Mesenchymal stem cell (in vitro differentiated cells and primary cell): ENCODE measurements around the gene TAF4.
A peak's percentile ranks its signal among the peaks of the same experiment; 100 is the strongest.

ENCODE experiments used
- DNase-seq: peaks from one replicate; pipeline ENCODE4 v3.0.0-alpha.2; 2013
- H2AFZ ChIP-seq: one replicate; pipeline ENCODE4 v1.6.1; 2013; ENCODE audit warnings: low read depth, mild to moderate bottlenecking, control low read depth, inconsistent platforms, low read length, moderate library complexity
- H2AK5ac ChIP-seq: 2 replicates; pipeline ENCODE4 v1.6.1; 2013; ENCODE audit warnings: low read length, moderate library complexity, mild to moderate bottlenecking, inconsistent platforms; ENCODE audit not compliant: severe bottlenecking
- H2BK120ac ChIP-seq: one replicate; pipeline ENCODE4 v1.6.1; 2013; ENCODE audit warnings: low read depth, mild to moderate bottlenecking, inconsistent platforms, low read length, moderate library complexity
- H2BK12ac ChIP-seq, 2 experiments: one replicate each; pipeline ENCODE4 v1.6.1; 2013; ENCODE audit warnings: inconsistent platforms in 2 of 2, low read length in 2 of 2, mild to moderate bottlenecking in 2 of 2, moderate library complexity in 2 of 2, control low read depth in 1 of 2
- H2BK15ac ChIP-seq: one replicate; pipeline ENCODE4 v1.6.1; 2013; ENCODE audit warnings: mild to moderate bottlenecking, low read depth, inconsistent platforms; ENCODE audit not compliant: poor library complexity, severe bottlenecking
- H2BK5ac ChIP-seq: 2 replicates; pipeline ENCODE4 v1.6.1; 2013; ENCODE audit warnings: low read depth, mild to moderate bottlenecking, low read length, control low read depth, inconsistent platforms; ENCODE audit not compliant: poor library complexity, severe bottlenecking
- H3K14ac ChIP-seq, 2 experiments: one replicate each; pipeline ENCODE4 v1.6.1; 2013; ENCODE audit warnings: inconsistent platforms in 2 of 2, low read length in 2 of 2, control low read depth in 1 of 2, mild to moderate bottlenecking in 1 of 2, moderate library complexity in 1 of 2
- H3K18ac ChIP-seq, 2 experiments: one replicate each; pipeline ENCODE4 v1.6.1; 2013; ENCODE audit warnings: inconsistent platforms in 2 of 2, low read length in 2 of 2, control low read depth in 1 of 2, low read depth in 1 of 2, mild to moderate bottlenecking in 1 of 2
- H3K23ac ChIP-seq, 2 experiments: one replicate each; pipeline ENCODE4 v1.6.1; 2013; ENCODE audit warnings: inconsistent platforms in 2 of 2, low read length in 2 of 2, mild to moderate bottlenecking in 2 of 2, moderate library complexity in 2 of 2, control low read depth in 1 of 2
- H3K27ac ChIP-seq: 2 replicates; pipeline ENCODE4 v1.5.1; 2013; ENCODE audit warnings: mild to moderate bottlenecking, moderate library complexity, low read length, control low read depth, inconsistent platforms; ENCODE audit not compliant: poor library complexity, severe bottlenecking
- H3K27me3 ChIP-seq, 2 experiments: 2 replicates each; pipeline versions ENCODE4 v1.6.1 to v1.7.0; 2013; ENCODE audit warnings: low read length in 2 of 2, mild to moderate bottlenecking in 2 of 2, moderate library complexity in 2 of 2, control low read depth in 1 of 2, inconsistent platforms in 1 of 2; ENCODE audit not compliant: control insufficient read depth in 1 of 2, insufficient read depth in 1 of 2
- H3K36me3 ChIP-seq, 2 experiments: 2 replicates each; pipeline versions ENCODE4 v1.6.1 to v1.7.0; 2013; ENCODE audit warnings: low read length in 2 of 2, control low read depth in 1 of 2, inconsistent platforms in 1 of 2, low read depth in 1 of 2, mild to moderate bottlenecking in 1 of 2; ENCODE audit not compliant: insufficient read depth in 2 of 2, control insufficient read depth in 1 of 2
- H3K4ac ChIP-seq, 2 experiments: one replicate each; pipeline ENCODE4 v1.6.1; 2013; ENCODE audit warnings: inconsistent platforms in 2 of 2, low read length in 2 of 2, mild to moderate bottlenecking in 2 of 2, moderate library complexity in 2 of 2, control low read depth in 1 of 2, low read depth in 1 of 2
- H3K4me1 ChIP-seq: 2 replicates; pipeline ENCODE4 v1.6.1; 2013; ENCODE audit warnings: low read depth, low read length, control low read depth; ENCODE audit not compliant: control insufficient read depth, insufficient read depth
- H3K4me2 ChIP-seq: 2 replicates; pipeline ENCODE4 v1.6.1; 2013; ENCODE audit warnings: low read length, mild to moderate bottlenecking, inconsistent platforms; ENCODE audit not compliant: poor library complexity, severe bottlenecking
- H3K4me3 ChIP-seq, 2 experiments: 2 replicates each; pipeline versions ENCODE4 v1.5.1 to v1.7.0; 2013; ENCODE audit warnings: low read length in 2 of 2, mild to moderate bottlenecking in 2 of 2, control low read depth in 1 of 2, low read depth in 1 of 2; ENCODE audit not compliant: insufficient read depth in 1 of 2
- H3K79me1 ChIP-seq: replicated peaks from 2 replicates; pipeline ENCODE4 v1.6.1; 2013; ENCODE audit warnings: mild to moderate bottlenecking, control low read depth, low read length, inconsistent platforms; ENCODE audit not compliant: poor library complexity, severe bottlenecking
- H3K9ac ChIP-seq: 2 replicates; pipeline ENCODE4 v1.7.0; 2013; ENCODE audit warnings: mild to moderate bottlenecking, low read length, moderate library complexity
- H3K9me3 ChIP-seq: 2 replicates; pipeline ENCODE4 v1.7.0; 2013; ENCODE audit warnings: mild to moderate bottlenecking, low read length; ENCODE audit not compliant: control insufficient read depth
- H4K8ac ChIP-seq: one replicate; pipeline ENCODE4 v1.6.1; 2013; ENCODE audit warnings: inconsistent platforms, mild to moderate bottlenecking, low read length, moderate library complexity
- H4K91ac ChIP-seq: one replicate; pipeline ENCODE4 v1.6.1; 2013; ENCODE audit warnings: mild to moderate bottlenecking, low read length, inconsistent platforms
- WGBS: methylation state at CpG from one replicate; pipeline ENCODE4 v1.1.7; 2013; ENCODE audit warnings: mixed read lengths; 5-methylcytosine and 5-hydroxymethylcytosine counted together

Gene TAF4

DNA sequence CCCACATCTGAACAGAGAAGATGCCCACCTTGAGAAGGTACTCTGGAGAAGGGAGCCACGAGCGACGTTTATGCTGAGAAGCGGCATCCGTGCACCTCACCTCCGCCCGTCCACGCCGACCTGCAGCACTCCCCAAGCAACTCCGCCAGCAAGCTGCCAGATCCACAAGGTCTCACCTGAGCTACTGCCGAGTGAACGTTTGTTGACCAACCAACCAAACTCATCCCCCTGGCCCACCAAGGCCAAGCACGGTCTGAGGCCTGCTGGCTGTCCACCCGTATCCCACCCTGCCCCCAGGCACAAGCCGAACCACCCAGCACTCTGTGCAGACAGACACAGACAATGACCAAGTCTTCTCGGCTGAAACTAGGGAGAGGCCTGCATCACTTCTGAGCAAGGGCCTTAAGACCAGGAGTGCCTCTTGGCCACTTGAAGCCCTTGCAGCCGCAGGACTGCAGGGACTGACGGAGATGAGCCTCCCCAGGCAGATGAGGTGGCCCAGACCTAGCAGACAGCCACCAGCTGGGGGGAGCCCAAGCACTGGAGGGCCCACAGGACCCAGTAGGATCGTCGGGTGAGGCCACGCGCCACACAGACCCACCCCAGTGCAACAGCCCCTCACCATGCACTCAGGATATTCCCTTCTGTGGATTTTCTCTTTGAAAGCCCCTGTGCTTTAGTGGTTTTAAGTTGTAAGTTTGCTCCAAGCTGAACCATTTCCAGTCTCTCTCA is 12.1 kb downstream of the TAF4 start:
- no peak overlapping the region for H2BK120ac ChIP-seq
- H2AK5ac ChIP-seq = no peak overlapping the region
- H3K27ac ChIP-seq = no peak overlapping the region
- peaks cover 70% of the 10 kb centered on the region for H3K79me1 ChIP-seq
- H3K36me3 ChIP-seq = peaks cover 0 to 59% of the 10 kb centered on the region in 2 experiments
- H2BK15ac ChIP-seq = no peak overlapping the region
- H3K4ac ChIP-seq = no peak overlapping the region
- WGBS = 96% methylated on average over 22 of the region's 22 CpGs
- no peak for DNase-seq
- no peaks in the 10 kb centered on the region for H3K9me3 ChIP-seq
- no peak overlapping the region for H2BK12ac ChIP-seq
- H3K9ac ChIP-seq = no peak overlapping the region
- H3K4me3 ChIP-seq = no peak overlapping the region
- H3K23ac ChIP-seq = peak overlapping the region in 1 of 2 experiments; percentile 46
- no peak overlapping the region for H3K14ac ChIP-seq
- H4K8ac ChIP-seq = no peak overlapping the region
- no peak overlapping the region for H3K4me2 ChIP-seq
- peaks cover 4% of the 10 kb centered on the region for H3K4me1 ChIP-seq
- no peak overlapping the region for H4K91ac ChIP-seq
- H3K27me3 ChIP-seq = no peaks in the 10 kb centered on the region
- H2BK5ac ChIP-seq = no peak overlapping the region
- no peak overlapping the region for H3K18ac ChIP-seq
- H2AFZ ChIP-seq = no peak overlapping the region

- Histone ChIP-seq H2BK15ac (no peak overlapping the region), H3K79me1 (peaks cover 76% of the 10 kb centered on the region), H2BK120ac (no peak overlapping the region), H4K91ac (no peak overlapping the region), H3K9me3 (no peaks in the 10 kb centered on the region), H4K8ac (no peak overlapping the region), H3K4me1 (peaks cover 6% of the 10 kb centered on the region), H3K27ac (no peak overlapping the region), H3K23ac (no peak overlapping the region), H3K4me2 (no peak overlapping the region), H2AK5ac (no peak overlapping the region), H3K14ac (no peak overlapping the region), H2BK5ac (no peak overlapping the region), H3K36me3 (peaks cover 0 to 62% of the 10 kb centered on the region in 2 experiments), H3K4ac (no peak overlapping the region), H2BK12ac (no peak overlapping the region), H3K18ac (no peak overlapping the region), H3K27me3 (no peaks in the 10 kb centered on the region), H3K4me3 (no peak overlapping the region), H3K9ac (no peak overlapping the region), H2AFZ (no peak overlapping the region)
- no peak for DNase-seq
- 95% methylated on average over 26 of the region's 26 CpGs for WGBS
Measured at GRCh38 chr20:62052842-62053464, 12.7 kb downstream of the TAF4 start.

DNA sequence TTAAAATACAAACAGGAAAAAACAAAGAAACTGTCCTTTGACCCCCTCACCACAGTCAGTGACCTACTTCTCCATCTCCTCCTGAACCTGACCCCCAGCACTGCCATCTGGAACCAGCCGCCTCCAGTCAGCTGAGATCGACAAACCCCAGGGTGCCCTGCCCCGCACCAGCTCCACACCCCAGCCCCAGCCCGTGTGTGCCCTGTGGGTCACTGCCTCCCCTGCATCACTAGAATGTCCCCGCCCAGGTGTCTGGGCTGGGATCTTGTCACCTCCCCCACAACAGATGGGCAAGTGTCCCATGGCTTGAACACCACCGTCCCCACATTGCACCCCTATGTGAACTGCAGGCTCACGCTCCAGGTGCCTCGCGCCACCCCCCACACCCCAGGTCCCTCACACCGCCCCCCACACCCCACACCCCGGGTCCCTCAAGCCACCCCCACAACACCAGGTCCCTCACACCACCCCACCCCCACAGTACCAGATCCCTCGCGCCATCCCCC is 13.3 kb downstream of the TAF4 start:
- no peak overlapping the region for H3K14ac ChIP-seq
- H2AK5ac ChIP-seq = no peak overlapping the region
- H3K18ac ChIP-seq = no peak overlapping the region
- H3K4me1 ChIP-seq = peaks cover 6% of the 10 kb centered on the region
- H3K27me3 ChIP-seq = no peaks in the 10 kb centered on the region
- H3K36me3 ChIP-seq = peaks cover 0 to 65% of the 10 kb centered on the region in 2 experiments
- no peak overlapping the region for H3K4me2 ChIP-seq
- no peaks in the 10 kb centered on the region for H3K9me3 ChIP-seq
- H2BK12ac ChIP-seq = no peak overlapping the region
- H3K23ac ChIP-seq = no peak overlapping the region
- H3K79me1 ChIP-seq = peaks cover 81% of the 10 kb centered on the region
- WGBS = 95% methylated on average over 13 of the region's 13 CpGs
- H2BK120ac ChIP-seq = no peak overlapping the region
- DNase-seq = no peak
- no peak overlapping the region for H3K4me3 ChIP-seq
- H2BK5ac ChIP-seq = no peak overlapping the region
- no peak overlapping the region for H3K9ac ChIP-seq
- no peak overlapping the region for H2BK15ac ChIP-seq
- H3K4ac ChIP-seq = no peak overlapping the region
- no peak overlapping the region for H4K91ac ChIP-seq
- H3K27ac ChIP-seq = no peak overlapping the region
- H2AFZ ChIP-seq = no peak overlapping the region
- H4K8ac ChIP-seq = no peak overlapping the region

- Histone ChIP-seq H3K4ac (no peak overlapping the region), H3K18ac (no peak overlapping the region), H3K4me1 (peaks cover 6% of the 10 kb centered on the region), H4K91ac (no peak overlapping the region), H2AFZ (no peak overlapping the region), H3K9ac (no peak overlapping the region), H2AK5ac (no peak overlapping the region), H2BK12ac (no peak overlapping the region), H4K8ac (no peak overlapping the region), H2BK15ac (no peak overlapping the region), H3K36me3 (peaks cover 0 to 66% of the 10 kb centered on the region in 2 experiments), H3K79me1 (peaks cover 76% of the 10 kb centered on the region), H3K14ac (no peak overlapping the region), H3K23ac (no peak overlapping the region), H3K27ac (no peak overlapping the region), H2BK5ac (no peak overlapping the region), H3K9me3 (no peaks in the 10 kb centered on the region), H3K27me3 (no peaks in the 10 kb centered on the region), H3K4me2 (no peak overlapping the region), H3K4me3 (no peak overlapping the region), H2BK120ac (no peak overlapping the region)
- DNase-seq = no peak
- 95% methylated on average over 14 of the region's 17 CpGs for WGBS
Measured at GRCh38 chr20:62051546-62052255, 14.0 kb downstream of the TAF4 start.
